Tibial nerve (tissue), 4 donors: Measurements from ENCODE around the gene RPP38. TPM values are rescaled to one million over a fixed set of nuclear protein-coding genes. Genes with fewer than 3 reads are reported as not detected.

Source experiments
- DNase-seq, 2 donors: peaks; one replicate each; pipeline ENCODE4 v3.0.0-alpha.2; 2019; ENCODE audit warnings: low spot score in 2 of 2
- H3K27ac ChIP-seq, 4 donors: fragments of 200-600 bp; sonication (generic) in 3 of 4; one replicate each; pipeline ENCODE4 v1.5.1; 2017 to 2019; ENCODE audit warnings: mild to moderate bottlenecking in 1 of 4
- H3K27me3 ChIP-seq, 2 donors: fragments of 200-600 bp; sonication (generic) in 1 of 2; one replicate each; pipeline versions ENCODE4 v1.5.1 to v1.6.0; 2017 to 2019
- H3K36me3 ChIP-seq, 3 donors: fragments of 200-600 bp; sonication (generic); one replicate each; pipeline ENCODE4 v1.5.1; 2018 to 2019
- H3K4me1 ChIP-seq, 4 donors: fragments of 200-600 bp; sonication (generic) in 3 of 4; one replicate each; pipeline ENCODE4 v1.5.1; 2017 to 2019
- H3K4me3 ChIP-seq, 4 donors: fragments of 200-600 bp; sonication (generic) in 3 of 4; one replicate each; pipeline ENCODE4 v1.5.1; 2017 to 2019; ENCODE audit warnings: mild to moderate bottlenecking in 1 of 4, moderate library complexity in 1 of 4
- H3K9me3 ChIP-seq, 4 donors: fragments of 200-600 bp; sonication (generic) in 3 of 4; one replicate each; pipeline ENCODE4 v1.5.1; 2017 to 2019
- EP300 ChIP-seq, 2 donors: sonication (generic); formaldehyde crosslinking; IDR thresholded peaks; one replicate each; pipeline ENCODE4 v1.6.1; 2017; ENCODE audit warnings: antibody characterized with exemption in 2 of 2, mild to moderate bottlenecking in 1 of 2
- POLR2A ChIP-seq, 2 donors: fragments of 450-650 bp; IDR thresholded peaks; one replicate each; pipeline ENCODE4 v1.6.1; 2017; ENCODE audit warnings: antibody characterized with exemption in 2 of 2, mild to moderate bottlenecking in 2 of 2, moderate library complexity in 2 of 2
- WGBS, 2 donors: methylation state at CpG; one replicate each; pipeline ENCODE4 v1.1.5; 2018; 5-methylcytosine and 5-hydroxymethylcytosine counted together
- total RNA-seq, 4 donors: library from RNA; depleted of rRNA; stranded (reverse); fragments of >200 nt; gene quantifications; one replicate each; pipeline ENCODE4 v1.1.0, GENCODE V29; 2016
- TF ChIP-seq, protein P1 (sequence below), 5 experiments: fragments of 200-600 bp in 3 of 5; fragments of 450-650 bp in 2 of 5; sonication (generic) in 3 of 5; IDR thresholded peaks; one replicate each; pipeline ENCODE4 v1.5.1; 2016 to 2019; ENCODE audit warnings: antibody characterized with exemption in 5 of 5, mild to moderate bottlenecking in 3 of 5, moderate library complexity in 2 of 5

The RPP38 gene, protein sequence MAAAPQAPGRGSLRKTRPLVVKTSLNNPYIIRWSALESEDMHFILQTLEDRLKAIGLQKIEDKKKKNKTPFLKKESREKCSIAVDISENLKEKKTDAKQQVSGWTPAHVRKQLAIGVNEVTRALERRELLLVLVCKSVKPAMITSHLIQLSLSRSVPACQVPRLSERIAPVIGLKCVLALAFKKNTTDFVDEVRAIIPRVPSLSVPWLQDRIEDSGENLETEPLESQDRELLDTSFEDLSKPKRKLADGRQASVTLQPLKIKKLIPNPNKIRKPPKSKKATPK
- total RNA-seq, result 10 to 100 TPM; 10.5 to 19.2 (median 16.5) TPM

- H3K9me3 ChIP-seq, result no peaks in the 10 kb centered on the region
- H3K4me1 ChIP-seq, result peaks cover 0 to 34% (median 12%) of the 10 kb centered on the region in 4 donors
- peak within 1 kb of the TSS; percentile 81 to 99 (median 97) for H3K27ac ChIP-seq
- no peaks in the 10 kb centered on the region for H3K27me3 ChIP-seq
- TF ChIP-seq POLR2A (IDR thresholded peaks at IDR 0.05) (peak; percentile 30 to 63), EP300 (IDR thresholded peaks at IDR 0.05) (peak; percentile 64 to 86)
- TF ChIP-seq, protein P1, sequence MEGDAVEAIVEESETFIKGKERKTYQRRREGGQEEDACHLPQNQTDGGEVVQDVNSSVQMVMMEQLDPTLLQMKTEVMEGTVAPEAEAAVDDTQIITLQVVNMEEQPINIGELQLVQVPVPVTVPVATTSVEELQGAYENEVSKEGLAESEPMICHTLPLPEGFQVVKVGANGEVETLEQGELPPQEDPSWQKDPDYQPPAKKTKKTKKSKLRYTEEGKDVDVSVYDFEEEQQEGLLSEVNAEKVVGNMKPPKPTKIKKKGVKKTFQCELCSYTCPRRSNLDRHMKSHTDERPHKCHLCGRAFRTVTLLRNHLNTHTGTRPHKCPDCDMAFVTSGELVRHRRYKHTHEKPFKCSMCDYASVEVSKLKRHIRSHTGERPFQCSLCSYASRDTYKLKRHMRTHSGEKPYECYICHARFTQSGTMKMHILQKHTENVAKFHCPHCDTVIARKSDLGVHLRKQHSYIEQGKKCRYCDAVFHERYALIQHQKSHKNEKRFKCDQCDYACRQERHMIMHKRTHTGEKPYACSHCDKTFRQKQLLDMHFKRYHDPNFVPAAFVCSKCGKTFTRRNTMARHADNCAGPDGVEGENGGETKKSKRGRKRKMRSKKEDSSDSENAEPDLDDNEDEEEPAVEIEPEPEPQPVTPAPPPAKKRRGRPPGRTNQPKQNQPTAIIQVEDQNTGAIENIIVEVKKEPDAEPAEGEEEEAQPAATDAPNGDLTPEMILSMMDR (IDR thresholded peaks at IDR 0.05), result no peak
- peak within 1 kb of the TSS; percentile 66 to 99 (median 72) for H3K4me3 ChIP-seq
- H3K36me3 ChIP-seq, result peaks cover 0 to 8% (median 0%) of the 10 kb centered on the region in 3 donors
- DNase-seq, result peak; percentile 94 to 96
- WGBS, 2 donors, result 0 to 1% methylated on average over 40 to 69 of the region's 84 CpGs
These were observed at the start of gene RPP38 for GRCh38 chr10:15097011-15097812. Gene RPP38 (plus strand): TSS chr10:15097355. CDS start chr10:15103315, 5,960 bp downstream.

GRCh38 chr10:15049533-15049932, 47.6 kb upstream of the RPP38 start:
- DNase-seq, result no peak
- no peak overlapping the region for H3K27ac ChIP-seq
- H3K27me3 ChIP-seq, result no peaks in the 10 kb centered on the region
- no peak for TF ChIP-seq EP300 (IDR thresholded peaks at IDR 0.05)
- TF ChIP-seq POLR2A (IDR thresholded peaks at IDR 0.05), result no peak
- TF ChIP-seq, protein P1 (IDR thresholded peaks at IDR 0.05), result no peak
- no peak overlapping the region for H3K4me3 ChIP-seq
- H3K36me3 ChIP-seq, result no peaks in the 10 kb centered on the region
- no peaks in the 10 kb centered on the region for H3K9me3 ChIP-seq
- peaks cover 0 to 15% (median 2%) of the 10 kb centered on the region in 4 donors for H3K4me1 ChIP-seq

GRCh38 chr10:15052121-15052520, 45.0 kb upstream of the RPP38 start:
- H3K27me3 ChIP-seq, result no peaks in the 10 kb centered on the region
- peaks cover 0 to 2% (median 0%) of the 10 kb centered on the region in 4 donors for H3K4me1 ChIP-seq
- DNase-seq, result no peak
- 71 to 72% methylated on average over 7 of the region's 7 CpGs for WGBS, 2 donors
- H3K4me3 ChIP-seq, result no peak overlapping the region
- no peak overlapping the region for H3K27ac ChIP-seq
- H3K9me3 ChIP-seq, result no peaks in the 10 kb centered on the region
- TF ChIP-seq POLR2A (IDR thresholded peaks at IDR 0.05) (no peak), EP300 (IDR thresholded peaks at IDR 0.05) (no peak)
- TF ChIP-seq, protein P1 (IDR thresholded peaks at IDR 0.05), result no peak
- H3K36me3 ChIP-seq, result no peaks in the 10 kb centered on the region

- Histone ChIP-seq H3K27ac (no peak overlapping the region), H3K27me3 (no peaks in the 10 kb centered on the region), H3K4me3 (no peak overlapping the region), H3K4me1 (no peaks in the 10 kb centered on the region), H3K36me3 (no peaks in the 10 kb centered on the region), H3K9me3 (no peaks in the 10 kb centered on the region)
- WGBS, 2 donors, result 91 to 92% methylated on average over 3 of the region's 3 CpGs
- no peak for DNase-seq
- TF ChIP-seq POLR2A (IDR thresholded peaks at IDR 0.05) (no peak), EP300 (IDR thresholded peaks at IDR 0.05) (no peak)
- TF ChIP-seq, protein P1 (IDR thresholded peaks at IDR 0.05), result no peak
These were observed 44.1 kb upstream of the RPP38 start for GRCh38 chr10:15053061-15053460.

GRCh38 chr10:15058689-15059088, 38.5 kb upstream of the RPP38 start:
- no peak for TF ChIP-seq POLR2A (IDR thresholded peaks at IDR 0.05)
- TF ChIP-seq EP300 (IDR thresholded peaks at IDR 0.05), result no peak
- TF ChIP-seq, protein P1 (IDR thresholded peaks at IDR 0.05), result no peak
- Histone ChIP-seq H3K27ac (no peak overlapping the region), H3K36me3 (no peaks in the 10 kb centered on the region), H3K4me3 (no peak overlapping the region), H3K4me1 (no peaks in the 10 kb centered on the region), H3K9me3 (peaks cover 0 to 21% (median 0%) of the 10 kb centered on the region in 4 donors), H3K27me3 (no peaks in the 10 kb centered on the region)
- WGBS, 2 donors, result 59 to 66% methylated on average over 1 of the region's 1 CpG
- no peak for DNase-seq
